ENCODE results near the gene PITPNM1.
"Not testable (repeated sequence)": the region's sequence is repeated elsewhere in the genome, so short reads cannot be mapped to it uniquely, and the experiment has no call there.

Gene PITPNM1

DNA sequence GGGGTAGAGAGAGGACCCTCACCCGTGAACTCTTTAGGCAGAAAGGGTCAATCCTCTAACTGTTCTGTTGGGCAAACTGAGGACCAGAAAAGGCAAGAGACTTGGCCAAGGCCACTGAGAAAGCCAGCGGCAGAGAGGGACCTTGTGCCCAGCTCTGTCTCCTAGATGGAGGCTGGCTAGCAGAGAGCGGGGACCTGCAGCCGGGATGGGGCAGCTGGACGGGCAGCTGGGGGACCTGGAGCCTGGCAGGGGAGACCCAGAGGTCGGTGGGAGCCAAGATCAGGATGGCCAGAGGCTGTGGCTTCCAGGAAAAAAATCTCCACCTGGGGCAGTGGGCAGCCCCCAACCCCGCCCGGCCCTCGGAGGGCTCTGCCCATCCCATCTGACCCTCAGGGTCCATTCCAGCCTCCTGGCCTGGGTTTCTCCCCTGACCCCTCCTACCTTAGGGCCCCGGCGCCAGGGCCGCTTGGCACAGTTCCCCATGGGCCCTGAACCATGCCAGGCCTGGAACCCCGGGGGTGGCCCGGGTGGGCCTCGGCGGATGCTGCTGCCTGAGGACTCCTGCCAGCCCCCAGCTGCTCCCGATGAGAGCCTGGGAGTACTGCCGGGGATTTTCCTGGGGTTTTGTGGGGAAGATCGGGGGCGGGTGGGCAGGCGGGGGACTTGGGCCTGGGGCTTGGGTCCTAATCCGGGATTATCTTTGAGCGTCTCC lies 17.8 kb upstream of the PITPNM1 start, which contains the start of gene CABP2:
TSS of gene CABP2 (minus strand) at position 603 of the 712 bp plus-strand sequence. CDS start at position 483, 120 bp downstream.
- DNase-seq, result no peak

GRCh38 chr11:67522338-67522737 lies 17.2 kb upstream of the PITPNM1 start:
- no peak for DNase-seq

DNA sequence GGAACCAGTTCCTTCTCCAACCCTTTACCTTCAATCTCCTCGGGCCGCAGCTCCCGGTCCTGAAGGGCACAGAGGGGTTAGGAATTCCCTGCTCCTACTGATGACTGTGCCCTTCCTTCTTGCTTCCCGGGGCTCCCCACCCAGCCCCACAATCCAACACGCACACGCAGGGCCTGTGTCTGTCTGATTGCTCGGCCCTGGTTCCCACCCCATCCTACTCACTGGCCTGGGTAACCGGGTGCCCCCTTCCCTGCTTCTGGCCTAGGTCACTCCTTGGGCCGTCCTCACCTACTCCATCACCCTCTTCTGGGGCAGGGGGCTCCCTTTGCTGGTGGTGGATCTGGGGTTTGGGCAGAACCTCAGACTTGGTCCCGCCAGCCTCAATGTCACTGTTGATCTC lies 16.8 kb upstream of the PITPNM1 start:
- no peak for DNase-seq

DNA sequence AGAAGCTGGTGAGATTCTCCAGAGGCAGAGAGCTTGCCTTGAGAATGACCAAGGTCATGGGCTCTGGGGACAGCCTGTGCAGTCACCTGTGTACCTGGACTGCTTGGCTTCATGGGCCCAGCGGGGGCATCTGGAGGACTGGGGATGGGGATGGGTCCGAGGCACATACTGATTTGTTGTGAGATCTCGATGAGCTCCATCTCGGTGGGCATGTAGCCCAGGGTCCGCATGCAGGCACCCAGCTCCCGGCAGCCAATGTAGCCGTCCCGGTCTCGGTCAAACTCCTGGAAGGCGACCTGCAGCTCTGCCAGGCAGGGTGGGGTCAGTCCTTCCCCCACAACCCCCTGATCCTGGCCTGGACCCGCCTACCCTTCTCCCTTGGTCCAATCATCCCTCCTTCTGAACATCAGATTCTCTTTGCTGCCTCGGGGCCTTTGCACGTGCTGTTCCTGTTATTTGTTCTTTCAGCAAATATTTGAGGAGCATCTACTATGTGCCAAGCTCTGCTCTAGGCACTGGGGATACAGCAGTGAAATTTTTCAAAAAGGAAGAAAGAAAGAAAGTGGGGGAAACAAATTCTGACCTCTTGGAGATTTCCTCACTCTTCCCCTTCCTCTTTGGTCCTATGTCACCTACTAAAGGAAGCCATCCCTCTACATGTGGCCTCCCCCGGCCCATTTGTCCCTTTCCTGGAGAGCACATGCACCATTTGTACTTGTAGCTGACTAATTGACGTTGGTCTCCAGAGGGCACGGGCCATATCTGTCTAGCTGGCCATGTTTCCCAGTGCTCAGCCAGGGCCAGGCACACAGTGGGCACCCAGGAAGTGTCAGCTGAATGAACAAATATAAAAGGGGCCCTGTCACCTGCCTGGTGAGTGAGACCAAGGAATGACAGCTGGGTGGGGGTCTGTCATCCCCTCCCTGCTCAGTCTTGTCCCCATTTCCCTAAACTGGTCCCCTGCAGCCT lies 16.0 kb upstream of the PITPNM1 start:
- no peak for DNase-seq

GRCh38 chr11:67519726-67520125 lies 14.6 kb upstream of the PITPNM1 start:
- DNase-seq, result no peak

DNA sequence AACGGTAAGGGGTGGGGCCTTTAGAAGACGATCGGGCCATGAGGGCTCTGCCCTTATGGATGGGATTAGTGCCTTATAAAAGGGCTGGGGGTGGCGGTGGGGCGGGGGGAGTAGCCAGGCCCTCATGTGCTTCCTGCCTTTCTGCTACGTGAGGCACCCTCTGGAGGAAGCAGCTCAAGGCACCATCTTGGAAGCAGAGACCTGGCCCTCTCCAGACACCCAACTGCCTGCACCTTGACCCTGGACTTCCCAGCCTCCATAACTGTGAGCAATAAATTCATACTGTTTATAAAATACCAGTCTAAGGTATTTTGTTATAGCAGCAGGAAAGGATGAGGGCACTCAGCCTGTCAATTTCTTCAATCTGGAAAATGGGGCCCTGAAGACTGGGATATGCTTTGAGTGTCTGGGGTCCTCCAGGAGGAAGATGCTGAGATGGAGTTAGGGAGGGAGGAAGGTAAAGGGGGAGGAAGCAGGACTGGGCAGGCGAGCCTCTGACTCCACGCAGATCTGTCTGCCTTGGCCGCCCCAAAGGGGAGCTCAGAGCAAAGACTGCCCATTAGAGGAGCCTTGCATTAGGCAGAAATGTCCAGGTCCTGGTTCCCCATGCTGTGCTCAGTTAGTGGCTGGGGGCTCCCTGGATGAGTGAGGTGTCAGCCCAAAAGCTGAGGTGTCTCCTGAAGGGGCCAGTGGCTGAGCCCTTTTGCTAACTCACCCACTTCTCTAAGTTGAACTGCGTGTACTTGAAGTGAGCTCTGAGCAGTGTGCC lies 12.8 kb upstream of the PITPNM1 start:
- DNase-seq, result no peak

DNA sequence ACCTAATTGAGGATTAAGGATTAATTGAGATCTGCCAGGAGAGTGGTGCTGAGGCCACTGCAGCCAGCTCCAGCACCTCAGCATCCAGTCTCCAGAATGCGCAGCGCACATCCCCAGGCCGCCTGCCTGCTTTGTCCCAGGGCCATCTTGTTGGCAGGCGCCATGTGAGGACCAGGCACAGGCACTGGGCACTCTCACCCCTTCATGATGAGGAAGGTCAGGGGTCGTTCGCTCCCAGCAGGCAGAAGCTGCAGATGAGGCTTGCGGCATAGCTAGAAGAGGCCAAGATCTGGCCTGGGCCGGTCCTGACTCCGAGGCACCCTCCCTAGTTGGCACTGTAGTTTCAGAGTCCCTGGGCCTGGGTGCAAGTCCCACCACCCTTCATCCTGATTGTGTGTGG lies 11.6 kb upstream of the PITPNM1 start:
- no peak for DNase-seq

- DNase-seq, result no peak
Observed at GRCh38 chr11:67514116-67514515, 9.0 kb upstream of the PITPNM1 start.

- DNase-seq, result not testable (repeated sequence)
Observed at GRCh38 chr11:67511558-67511957, 6.4 kb upstream of the PITPNM1 start.

DNA sequence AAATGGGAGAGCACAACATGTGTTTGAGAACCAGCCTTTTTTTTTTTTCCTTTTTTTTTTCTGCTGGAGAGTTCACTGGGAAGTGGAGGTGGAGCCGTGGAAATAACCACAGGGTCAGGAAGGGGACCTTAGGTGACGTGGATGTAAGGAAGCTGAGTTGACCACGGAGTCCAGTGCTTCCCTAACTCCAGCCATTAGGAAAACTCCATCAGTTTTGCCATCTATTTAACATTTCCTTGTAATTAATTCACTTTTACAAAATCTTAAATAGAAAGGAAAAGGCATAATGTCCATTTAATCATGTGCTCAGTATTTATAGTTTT lies 4.8 kb upstream of the PITPNM1 start:
- no peak for DNase-seq

DNA sequence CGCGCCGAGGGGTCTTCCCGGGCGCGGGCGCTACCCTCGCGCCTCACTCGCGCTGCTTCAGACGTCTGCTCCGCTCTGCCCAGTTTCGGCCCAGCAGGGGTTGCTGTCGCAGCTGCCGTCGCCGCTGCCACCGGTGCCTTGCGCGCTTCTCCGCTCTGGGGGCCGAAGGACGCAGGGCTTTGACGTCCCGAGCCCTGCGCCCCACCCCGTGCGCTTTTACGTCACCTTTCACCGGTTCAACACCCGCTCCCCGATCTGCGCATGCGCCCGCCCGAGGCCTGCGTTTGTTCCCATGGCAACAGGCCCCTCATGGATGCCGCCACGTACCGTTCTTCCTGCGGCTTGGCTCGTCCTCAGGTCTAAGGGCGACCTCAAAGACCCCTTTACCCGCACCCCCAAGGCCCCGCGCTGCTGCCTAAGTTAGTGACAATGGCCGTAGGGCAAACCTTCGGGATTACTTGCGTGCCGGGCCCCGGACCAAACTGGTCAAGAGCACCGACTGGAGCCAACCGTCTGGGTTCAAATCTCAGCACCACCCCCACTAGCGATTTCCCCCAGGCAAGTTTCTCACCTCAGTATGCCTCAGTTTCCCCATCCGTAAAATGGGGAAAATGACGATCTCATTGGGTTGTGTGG lies 3.4 kb upstream of the PITPNM1 start:
- peak; percentile 100 for DNase-seq

DNA sequence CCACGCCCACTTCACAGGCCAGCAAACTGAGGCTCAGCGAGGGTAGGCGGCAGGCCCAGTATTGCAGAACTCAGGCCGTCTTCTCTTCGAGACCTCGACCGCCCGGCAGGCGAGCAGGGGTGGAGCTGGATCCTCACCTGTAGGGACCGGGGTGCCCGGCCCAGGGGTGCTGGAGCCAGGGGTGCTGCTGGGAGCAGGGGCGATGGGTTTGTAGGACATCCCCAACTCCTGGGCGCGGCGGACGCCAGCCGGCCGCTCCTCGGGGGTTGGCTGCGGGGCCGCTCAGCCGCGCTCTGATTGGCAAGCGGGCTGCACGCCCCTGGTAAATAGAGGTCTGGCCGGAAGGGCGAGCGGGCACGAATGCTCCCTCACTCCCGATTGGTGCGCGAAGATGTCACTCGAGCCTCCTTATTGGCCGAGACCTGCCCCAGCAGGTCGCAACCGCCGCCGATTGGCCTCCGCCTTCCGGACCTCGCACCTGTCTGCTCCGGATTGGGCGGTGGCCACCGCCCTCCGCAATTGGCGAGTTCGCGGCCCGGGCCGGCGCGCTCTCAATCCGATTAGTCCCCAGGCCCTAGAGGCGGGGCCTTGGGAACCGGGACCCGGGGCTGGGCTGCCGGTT lies 2.8 kb upstream of the PITPNM1 start, which contains the start of gene CDK2AP2:
TSS of gene CDK2AP2 (minus strand) at position 299 of the 622 bp plus-strand sequence. CDS start at position 219, 80 bp downstream.
- DNase-seq, result peak; percentile 98

- DNase-seq, result no peak
Observed at GRCh38 chr11:67507242-67507863, 2.2 kb upstream of the PITPNM1 start.

DNA sequence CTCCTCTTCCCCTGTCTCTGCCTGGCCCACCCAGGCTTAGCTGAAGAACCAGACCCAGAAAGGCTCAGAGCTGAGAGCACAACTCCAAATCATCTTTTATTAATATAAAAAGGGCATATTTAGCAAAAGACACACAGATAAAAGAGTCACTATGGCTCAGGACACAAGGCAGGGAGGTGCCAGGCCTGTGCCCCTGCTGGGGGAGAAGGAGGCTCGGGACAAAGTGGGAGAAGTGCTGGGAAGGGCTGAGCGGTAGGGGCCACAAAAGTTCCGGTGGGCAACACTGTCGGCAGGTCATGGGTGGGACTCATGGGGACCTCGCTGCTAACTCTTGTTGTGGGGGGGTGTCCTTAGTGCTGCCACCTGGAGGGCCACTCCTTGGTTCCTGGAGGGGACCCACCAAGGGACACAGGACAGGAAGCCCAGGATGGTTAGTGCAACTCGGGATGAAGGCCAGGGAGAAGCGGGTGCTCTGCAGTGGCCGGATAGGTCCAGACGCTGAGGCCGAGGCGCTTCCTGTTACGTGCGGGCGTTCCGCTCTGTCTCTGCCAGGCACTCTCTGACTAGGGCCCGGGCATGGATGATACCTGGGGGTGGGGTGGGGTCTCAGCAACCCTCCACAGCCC lies 1.4 kb upstream of the PITPNM1 start:
- DNase-seq, result no peak

DNA sequence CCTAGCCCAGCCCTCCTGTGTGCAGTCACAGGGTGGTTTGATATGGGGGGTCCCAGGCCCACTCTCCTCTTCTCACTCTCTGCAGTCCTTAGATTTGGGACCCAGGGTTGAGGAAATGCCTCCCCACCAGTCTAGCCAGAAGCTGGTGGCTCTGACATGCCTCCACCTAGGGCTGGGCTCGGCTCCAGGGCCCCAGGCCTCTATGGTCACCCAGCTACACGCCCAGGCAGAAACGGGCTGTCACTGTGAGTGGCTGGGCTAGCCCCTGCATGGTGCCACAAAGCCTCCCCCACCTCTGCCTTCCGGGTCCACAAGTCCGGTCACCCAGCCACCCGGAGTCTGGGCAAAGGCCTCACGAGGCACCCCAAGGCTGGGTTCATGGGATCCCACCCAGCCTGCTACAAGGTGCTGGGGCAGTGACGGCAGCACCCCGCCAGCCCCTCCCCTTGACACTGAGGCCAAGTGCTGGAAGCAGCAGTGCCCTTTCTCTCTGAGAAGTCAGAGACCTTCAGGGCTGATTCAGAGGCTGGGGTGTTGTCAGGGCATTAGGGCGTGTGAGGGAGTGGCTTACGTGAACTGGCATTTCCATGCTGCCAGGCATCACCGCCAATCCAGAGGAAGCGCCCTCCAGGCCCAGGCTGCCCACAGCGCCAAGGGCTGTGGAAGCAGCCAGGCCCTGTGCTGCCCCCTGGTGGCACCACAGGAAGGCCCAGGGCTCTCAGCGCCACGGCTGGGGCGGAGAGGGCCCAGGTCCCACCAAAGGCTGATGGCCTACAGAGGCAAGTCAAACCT lies 638 bp upstream of the PITPNM1 start:
- DNase-seq, result peak; percentile 92

GRCh38 chr11:67504005-67504949 lies 886 bp downstream of the PITPNM1 start:
- peak; percentile 45 for DNase-seq

- DNase-seq, result no peak
Observed at GRCh38 chr11:67503119-67504004, 1.8 kb downstream of the PITPNM1 start.
